WTC11 (cell line): ENCODE results near the gene PTPRK.

Experiments used
- ATF1 ChIP-seq: sonication (generic); formaldehyde crosslinking; IDR thresholded peaks from 2 replicates; pipeline ENCODE4 v1.8.1; 2023; ENCODE audit warnings: mild to moderate bottlenecking, moderate library complexity, missing genetic modification reagents
- CTCF ChIP-seq: fragments of 200-600 bp; IDR thresholded peaks from 2 replicates; pipeline ENCODE4 v1.8.0; 2022; ENCODE audit warnings: antibody characterized with exemption
- FOXJ3 ChIP-seq: sonication (generic); formaldehyde crosslinking; IDR thresholded peaks from 2 replicates; pipeline ENCODE4 v1.9.0; 2021; ENCODE audit warnings: missing genetic modification reagents, mild to moderate bottlenecking, borderline replicate concordance
- GTF2I ChIP-seq: fragments of 250-450 bp; sonication (Bioruptor Pico); conservative IDR thresholded peaks from 2 replicates; pipeline ENCODE4 v1.4.0; 2021; ENCODE audit warnings: mild to moderate bottlenecking
- HMGXB4 ChIP-seq: sonication (generic); formaldehyde crosslinking; IDR thresholded peaks from 2 replicates; pipeline ENCODE4 v1.8.1; 2023; ENCODE audit warnings: mild to moderate bottlenecking, moderate library complexity, missing genetic modification reagents
- MAX ChIP-seq: sonication (generic); formaldehyde crosslinking; IDR thresholded peaks from 2 replicates; pipeline ENCODE4 v1.8.0; 2022; ENCODE audit warnings: mild to moderate bottlenecking, missing genetic modification reagents
- MLX ChIP-seq: sonication (generic); formaldehyde crosslinking; IDR thresholded peaks from 2 replicates; pipeline ENCODE4 v1.8.1; 2023; ENCODE audit warnings: mild to moderate bottlenecking, missing genetic modification reagents, moderate library complexity
- NFYB ChIP-seq: sonication (generic); formaldehyde crosslinking; conservative IDR thresholded peaks from 2 replicates; pipeline ENCODE4 v1.8.0; 2022; ENCODE audit warnings: low read depth, missing genetic modification reagents
- USF2 ChIP-seq: sonication (generic); formaldehyde crosslinking; IDR thresholded peaks from 2 replicates; pipeline ENCODE4 v1.8.1; 2023; ENCODE audit warnings: mild to moderate bottlenecking, missing genetic modification reagents, moderate library complexity
- ZBTB43 ChIP-seq: sonication (generic); formaldehyde crosslinking; IDR thresholded peaks from 2 replicates; pipeline ENCODE4 v1.8.1; 2023; ENCODE audit warnings: mild to moderate bottlenecking, missing genetic modification reagents
- ZNF423 ChIP-seq: fragments of 250-450 bp; sonication (Bioruptor Pico); IDR thresholded peaks from 2 replicates; pipeline ENCODE4 v2.1.2; 2022; ENCODE audit warnings: mild to moderate bottlenecking, moderate library complexity

GRCh38 chr6:128400875-128401274, 119.5 kb downstream of the PTPRK start:
- TF ChIP-seq CTCF (no peak), ATF1 (no peak), GTF2I (no peak), ZNF423 (no peak), MAX (no peak), FOXJ3 (no peak), NFYB (CRISPR knock-in tag) (no peak), ZBTB43 (no peak), USF2 (CRISPR knock-in tag) (no peak), MLX (CRISPR knock-in tag) (no peak), HMGXB4 (CRISPR knock-in tag) (no peak)
